NB4 (cell line): ENCODE measurements around the gene LMAN2.

Experiments used
- DNase-seq: peaks from one replicate; pipeline ENCODE4 v3.0.0; 2010; ENCODE audit warnings: low read depth
- H3K4me3 ChIP-seq: one replicate; pipeline ENCODE4 v1.5.1; 2011; ENCODE audit warnings: mild to moderate bottlenecking, low read depth, low read length, moderate library complexity
- MYC ChIP-seq: IDR thresholded peaks from 2 replicates; pipeline ENCODE4 v1.6.1; 2011; ENCODE audit warnings: low read depth, low read length
- POLR2A ChIP-seq: IDR thresholded peaks from 2 replicates; pipeline ENCODE4 v1.6.1; 2011; ENCODE audit warnings: mild to moderate bottlenecking; ENCODE audit not compliant: insufficient read length; ENCODE audit errors: extremely low read depth
- TF ChIP-seq, protein P1 (sequence below): IDR thresholded peaks from one replicate; pipeline ENCODE4 v1.5.1; 2012; ENCODE audit warnings: low read depth, low read length
- TF ChIP-seq, protein P2 (sequence below): IDR thresholded peaks from 2 replicates; pipeline ENCODE4 v1.6.1; 2011; ENCODE audit warnings: low read depth, low read length

The LMAN2 gene

DNA sequence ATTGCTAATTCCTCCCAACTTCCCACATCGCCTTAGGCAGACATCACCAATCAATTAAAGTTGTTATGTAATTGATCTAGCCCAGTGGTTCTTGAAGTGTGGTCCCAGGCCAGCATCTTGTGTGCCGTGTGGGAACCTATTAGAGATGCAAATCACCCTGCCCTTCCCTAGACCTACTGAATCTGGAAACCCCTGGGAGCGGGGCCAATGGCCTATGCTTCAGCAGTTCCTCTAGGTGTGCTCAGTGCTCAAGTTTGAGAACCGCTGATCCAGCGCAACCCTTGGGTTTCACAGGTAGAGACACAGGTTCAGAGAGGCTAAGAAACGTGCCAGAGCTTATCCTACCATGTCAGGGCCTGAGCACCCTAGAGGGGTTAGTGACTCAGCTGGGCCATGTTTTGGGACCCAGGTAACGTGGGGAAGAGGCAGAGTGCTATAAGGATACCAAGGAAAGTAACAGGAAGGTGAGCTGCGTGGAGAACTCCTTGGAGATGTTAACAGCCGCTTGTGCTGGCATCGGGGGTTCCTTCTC, 37.1 kb upstream of the LMAN2 start:
- TF ChIP-seq, protein P1, sequence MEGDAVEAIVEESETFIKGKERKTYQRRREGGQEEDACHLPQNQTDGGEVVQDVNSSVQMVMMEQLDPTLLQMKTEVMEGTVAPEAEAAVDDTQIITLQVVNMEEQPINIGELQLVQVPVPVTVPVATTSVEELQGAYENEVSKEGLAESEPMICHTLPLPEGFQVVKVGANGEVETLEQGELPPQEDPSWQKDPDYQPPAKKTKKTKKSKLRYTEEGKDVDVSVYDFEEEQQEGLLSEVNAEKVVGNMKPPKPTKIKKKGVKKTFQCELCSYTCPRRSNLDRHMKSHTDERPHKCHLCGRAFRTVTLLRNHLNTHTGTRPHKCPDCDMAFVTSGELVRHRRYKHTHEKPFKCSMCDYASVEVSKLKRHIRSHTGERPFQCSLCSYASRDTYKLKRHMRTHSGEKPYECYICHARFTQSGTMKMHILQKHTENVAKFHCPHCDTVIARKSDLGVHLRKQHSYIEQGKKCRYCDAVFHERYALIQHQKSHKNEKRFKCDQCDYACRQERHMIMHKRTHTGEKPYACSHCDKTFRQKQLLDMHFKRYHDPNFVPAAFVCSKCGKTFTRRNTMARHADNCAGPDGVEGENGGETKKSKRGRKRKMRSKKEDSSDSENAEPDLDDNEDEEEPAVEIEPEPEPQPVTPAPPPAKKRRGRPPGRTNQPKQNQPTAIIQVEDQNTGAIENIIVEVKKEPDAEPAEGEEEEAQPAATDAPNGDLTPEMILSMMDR, result no peak
- TF ChIP-seq MYC (no peak), POLR2A (no peak)
- TF ChIP-seq, protein P2, sequence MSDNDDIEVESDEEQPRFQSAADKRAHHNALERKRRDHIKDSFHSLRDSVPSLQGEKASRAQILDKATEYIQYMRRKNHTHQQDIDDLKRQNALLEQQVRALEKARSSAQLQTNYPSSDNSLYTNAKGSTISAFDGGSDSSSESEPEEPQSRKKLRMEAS, result no peak
- no peak overlapping the region for H3K4me3 ChIP-seq
- no peak for DNase-seq

DNA sequence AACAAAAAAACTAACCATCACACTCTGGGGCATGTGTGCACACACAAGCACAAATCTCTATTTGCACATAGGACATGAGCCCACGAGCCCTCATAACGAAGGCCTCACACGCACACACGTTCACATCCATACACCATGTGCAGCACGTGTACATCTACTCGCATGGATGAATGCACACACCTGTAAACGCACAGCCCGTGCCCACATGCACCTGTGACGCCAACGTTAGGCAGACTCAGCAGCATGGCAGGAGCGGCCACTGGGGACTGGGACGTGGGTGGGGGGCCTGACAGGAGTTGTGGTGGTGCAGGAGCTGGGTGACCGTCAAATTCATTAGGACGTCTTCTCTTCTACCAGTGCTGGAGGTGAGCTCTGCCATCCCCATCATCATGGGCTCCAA, 35.9 kb upstream of the LMAN2 start:
- no peak for DNase-seq
- no peak overlapping the region for H3K4me3 ChIP-seq
- no peak for TF ChIP-seq MYC
- TF ChIP-seq POLR2A, result no peak
- TF ChIP-seq, protein P2, result no peak
- TF ChIP-seq, protein P1, result no peak

DNA sequence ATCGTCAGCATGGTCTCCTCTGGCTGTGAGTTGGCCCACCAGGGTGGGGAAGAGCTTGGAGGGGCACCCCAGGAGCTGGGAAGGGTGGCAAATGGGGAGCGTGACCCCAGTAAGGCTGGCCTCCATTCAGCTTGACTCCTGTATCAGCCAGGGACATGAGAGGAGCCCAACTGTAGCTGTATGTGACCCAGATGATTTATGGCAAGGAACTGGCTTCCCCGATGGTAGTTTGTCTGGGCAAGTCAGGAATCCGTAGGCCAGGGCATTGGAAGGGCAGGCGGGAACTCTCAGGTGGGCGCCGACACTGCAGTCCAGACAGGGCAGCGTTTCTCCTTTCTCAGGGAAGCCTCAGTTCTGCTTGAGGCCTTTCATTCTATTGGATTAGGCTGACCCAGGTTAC, 35.1 kb upstream of the LMAN2 start:
- DNase-seq, result no peak
- H3K4me3 ChIP-seq, result no peak overlapping the region
- no peak for TF ChIP-seq POLR2A
- TF ChIP-seq, protein P2, result no peak
- no peak for TF ChIP-seq MYC
- TF ChIP-seq, protein P1, result no peak

DNA sequence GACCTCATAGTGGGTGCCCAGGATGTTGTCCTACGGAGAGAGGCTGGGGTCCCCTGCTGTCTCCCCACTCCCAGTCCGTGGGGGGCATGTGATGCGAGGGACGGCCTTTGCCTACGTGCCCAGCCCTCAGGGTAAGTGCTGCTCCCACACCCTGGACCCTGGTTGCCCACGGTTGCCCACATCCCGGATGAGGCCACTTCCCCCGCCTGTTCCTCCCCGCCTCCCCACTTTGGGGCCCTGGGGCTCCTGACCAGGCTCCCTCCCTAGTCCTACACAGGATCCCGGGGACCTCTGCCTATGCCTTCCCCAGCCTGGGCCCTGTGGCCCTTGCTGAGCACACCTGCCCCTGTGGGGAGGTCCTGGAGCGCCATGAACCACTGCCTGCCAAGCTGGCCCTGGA, 34.3 kb upstream of the LMAN2 start:
- no peak overlapping the region for H3K4me3 ChIP-seq
- TF ChIP-seq MYC, result no peak
- TF ChIP-seq POLR2A, result no peak
- TF ChIP-seq, protein P1, result no peak
- TF ChIP-seq, protein P2, result no peak
- no peak for DNase-seq

DNA sequence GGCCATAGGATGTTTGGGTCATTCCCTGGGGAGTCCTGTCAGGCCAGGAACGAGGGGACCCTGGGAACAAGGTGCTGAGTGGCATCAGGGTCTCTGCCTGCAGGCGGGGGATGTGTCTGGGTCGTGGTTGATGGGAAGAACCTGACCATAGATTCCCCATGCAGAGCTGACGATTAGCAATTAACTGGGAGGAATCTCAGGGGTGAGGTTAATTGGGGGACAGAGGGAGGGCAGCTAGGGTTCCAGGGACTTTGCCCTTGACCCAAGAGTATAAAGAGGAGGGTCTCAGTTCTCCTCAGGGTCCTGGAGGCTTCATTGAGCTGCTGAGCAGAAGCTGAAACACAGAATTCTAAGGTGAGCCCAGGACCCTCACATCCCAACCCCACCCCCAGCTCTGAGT, 32.7 kb upstream of the LMAN2 start, which contains the start of gene SLC34A1:
SLC34A1 (plus strand) TSS at position 301 of the 400 bp plus-strand sequence. CDS start 1,308 bp downstream, outside the sequence.
- TF ChIP-seq, protein P1, result no peak
- TF ChIP-seq, protein P2, result no peak
- TF ChIP-seq POLR2A (no peak), MYC (no peak)
- H3K4me3 ChIP-seq, result no peak within 1 kb of the TSS
- DNase-seq, result no peak

DNA sequence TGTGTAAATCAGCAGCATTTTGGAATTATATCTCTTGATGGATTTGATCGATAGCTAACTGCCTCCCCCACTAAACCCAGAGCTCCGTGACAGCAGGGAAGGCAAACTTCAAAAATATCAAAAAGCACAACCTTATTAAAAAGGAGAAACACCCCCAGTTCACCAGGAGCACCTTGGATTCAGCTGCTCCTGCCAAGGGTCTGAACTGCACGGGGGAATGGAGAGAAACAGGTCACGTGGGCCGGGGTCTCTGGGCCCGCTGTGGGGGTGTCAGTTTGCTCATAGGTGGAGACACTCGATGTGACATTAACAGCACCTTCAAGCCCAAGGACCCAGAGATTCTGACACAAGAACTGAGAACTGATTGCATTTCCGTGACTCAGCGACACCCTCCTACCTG, 31.7 kb upstream of the LMAN2 start:
- TF ChIP-seq, protein P2, result no peak
- TF ChIP-seq, protein P1, result no peak
- TF ChIP-seq POLR2A (no peak), MYC (no peak)
- DNase-seq, result no peak
- no peak overlapping the region for H3K4me3 ChIP-seq
